ENCODE data around the gene TEX50.
"Not testable (repeated sequence)": the region's sequence is repeated elsewhere in the genome, so short reads cannot be mapped to it uniquely, and the experiment has no call there.

GRCh38 chr1:173683838-173684237 lies 48.7 kb downstream of the TEX50 start:
- not testable (repeated sequence) for TF ChIP-seq EZH2 (IDR thresholded peaks at IDR 0.05; ENCODE audit: borderline replicate concordance, low read depth, low read length, severe bottlenecking); CTCF (IDR thresholded peaks at IDR 0.05; ENCODE audit: borderline replicate concordance, extremely low read depth, low read length, poor library complexity, severe bottlenecking)

Data from DND-41 (cell line).